ENCODE data around the gene WWOX.

The WWOX gene

GRCh38 chr16:78097548-78097947 lies 1.9 kb upstream of the WWOX start:
- Histone ChIP-seq H3K4me1 (ENCODE audit: control insufficient read depth in 1 of 2, insufficient read depth in 2 of 2, low read length in 2 of 2) (peaks cover 3 to 6% of the 10 kb centered on the region in 2 experiments), H3K79me1 (ENCODE audit: low read length) (peaks cover 3% of the 10 kb centered on the region), H3K27me3 (ENCODE audit: insufficient read depth, low read length) (no peaks in the 10 kb centered on the region), H4K8ac (ENCODE audit: low read depth, low read length) (no peak overlapping the region), H2AFZ (ENCODE audit: insufficient read depth, low read length, poor library complexity) (no peak overlapping the region), H2BK12ac (ENCODE audit: low read length) (no peak overlapping the region), H3K27ac (ENCODE audit: low read depth, low read length) (no peak overlapping the region), H3K18ac (ENCODE audit: low read length) (no peak overlapping the region), H3K79me2 (ENCODE audit: control insufficient read depth, insufficient read depth, low read length, poor library complexity) (peaks cover 3% of the 10 kb centered on the region), H3K4me2 (ENCODE audit: low read length) (no peak overlapping the region), H3K4me3 (ENCODE audit: low read depth, low read length) (no peak overlapping the region), H3K36me3 (ENCODE audit: control insufficient read depth in 1 of 2, insufficient read depth in 2 of 2, low read length in 2 of 2) (peaks cover 0 to 5% of the 10 kb centered on the region in 2 experiments), H4K12ac (ENCODE audit: low read depth, low read length) (no peak overlapping the region), H3K4ac (ENCODE audit: low read depth, low read length) (no peak overlapping the region), H3K14ac (ENCODE audit: low read length) (no peak overlapping the region), H3K9me3 (ENCODE audit: insufficient read depth, low read depth, low read length) (peaks cover 2% of the 10 kb centered on the region), H2BK120ac (ENCODE audit: insufficient read depth, low read length, poor library complexity) (no peak overlapping the region), H2BK5ac (ENCODE audit: low read depth, low read length, poor library complexity) (no peak overlapping the region), H3K23ac (ENCODE audit: low read length) (no peak overlapping the region), H2AK5ac (ENCODE audit: low read length) (no peak overlapping the region), H4K91ac (ENCODE audit: low read depth, low read length) (no peak overlapping the region), H3K9ac (ENCODE audit: low read length) (no peak overlapping the region)
- WGBS (ENCODE audit: extremely low coverage, insufficient coverage, insufficient read length), result no CpG with 5 or more reads among the region's 4 CpGs
- peak in 1 of 2 donors; percentile 4 for DNase-seq

- Histone ChIP-seq H3K27me3 (ENCODE audit: insufficient read depth, low read length) (no peaks in the 10 kb centered on the region), H3K4me1 (ENCODE audit: control insufficient read depth in 1 of 2, insufficient read depth in 2 of 2, low read length in 2 of 2) (peaks cover 3 to 6% of the 10 kb centered on the region in 2 experiments), H2BK5ac (ENCODE audit: low read depth, low read length, poor library complexity) (no peak overlapping the region), H3K4me2 (ENCODE audit: low read length) (no peak overlapping the region), H3K23ac (ENCODE audit: low read length) (no peak overlapping the region), H3K36me3 (ENCODE audit: control insufficient read depth in 1 of 2, insufficient read depth in 2 of 2, low read length in 2 of 2) (peaks cover 0 to 5% of the 10 kb centered on the region in 2 experiments), H3K27ac (ENCODE audit: low read depth, low read length) (no peak overlapping the region), H3K14ac (ENCODE audit: low read length) (no peak overlapping the region), H3K79me1 (ENCODE audit: low read length) (peaks cover 3% of the 10 kb centered on the region), H2AK5ac (ENCODE audit: low read length) (no peak overlapping the region), H4K12ac (ENCODE audit: low read depth, low read length) (no peak overlapping the region), H3K9me3 (ENCODE audit: insufficient read depth, low read depth, low read length) (peaks cover 2% of the 10 kb centered on the region), H3K4me3 (ENCODE audit: low read depth, low read length) (no peak overlapping the region), H3K9ac (ENCODE audit: low read length) (no peak overlapping the region), H4K91ac (ENCODE audit: low read depth, low read length) (no peak overlapping the region), H3K79me2 (ENCODE audit: control insufficient read depth, insufficient read depth, low read length, poor library complexity) (peaks cover 3% of the 10 kb centered on the region), H2BK12ac (ENCODE audit: low read length) (no peak overlapping the region), H3K18ac (ENCODE audit: low read length) (no peak overlapping the region), H3K4ac (ENCODE audit: low read depth, low read length) (no peak overlapping the region), H2AFZ (ENCODE audit: insufficient read depth, low read length, poor library complexity) (no peak overlapping the region), H2BK120ac (ENCODE audit: insufficient read depth, low read length, poor library complexity) (no peak overlapping the region), H4K8ac (ENCODE audit: low read depth, low read length) (no peak overlapping the region)
- no peak for DNase-seq
- no CpG with 5 or more reads among the region's 4 CpGs for WGBS (ENCODE audit: extremely low coverage, insufficient coverage, insufficient read length)
Observed at GRCh38 chr16:78098087-78098486, 1.4 kb upstream of the WWOX start.

- H2AFZ ChIP-seq (ENCODE audit: insufficient read depth, low read length, poor library complexity), result peak overlapping the region; percentile 56
Observed at GRCh38 chr16:78098595-78099270, 721 bp upstream of the WWOX start.

GRCh38 chr16:78100112-78100467 lies 636 bp downstream of the WWOX start:
- H3K18ac ChIP-seq (ENCODE audit: low read length), result no peak overlapping the region
- peaks cover 2% of the 10 kb centered on the region for H3K9me3 ChIP-seq (ENCODE audit: insufficient read depth, low read depth, low read length)
- H3K79me1 ChIP-seq (ENCODE audit: low read length), result peaks cover 3% of the 10 kb centered on the region
- H3K9ac ChIP-seq (ENCODE audit: low read length), result no peak overlapping the region
- peak overlapping the region; percentile 95 for H3K4me2 ChIP-seq (ENCODE audit: low read length)
- H4K12ac ChIP-seq (ENCODE audit: low read depth, low read length), result no peak overlapping the region
- no peak overlapping the region for H3K14ac ChIP-seq (ENCODE audit: low read length)
- H2AFZ ChIP-seq (ENCODE audit: insufficient read depth, low read length, poor library complexity), result no peak overlapping the region
- H3K4me1 ChIP-seq (ENCODE audit: control insufficient read depth in 1 of 2, insufficient read depth in 2 of 2, low read length in 2 of 2), result peaks cover 3 to 6% of the 10 kb centered on the region in 2 experiments
- H3K23ac ChIP-seq (ENCODE audit: low read length), result no peak overlapping the region
- no peak overlapping the region for H2BK120ac ChIP-seq (ENCODE audit: insufficient read depth, low read length, poor library complexity)
- H3K27ac ChIP-seq (ENCODE audit: low read depth, low read length), result no peak overlapping the region
- no peak overlapping the region for H2BK12ac ChIP-seq (ENCODE audit: low read length)
- no peak overlapping the region for H2BK5ac ChIP-seq (ENCODE audit: low read depth, low read length, poor library complexity)
- DNase-seq, result no peak
- H4K91ac ChIP-seq (ENCODE audit: low read depth, low read length), result no peak overlapping the region
- no CpG with 5 or more reads among the region's 12 CpGs for WGBS (ENCODE audit: extremely low coverage, insufficient coverage, insufficient read length)
- peaks cover 3% of the 10 kb centered on the region for H3K79me2 ChIP-seq (ENCODE audit: control insufficient read depth, insufficient read depth, low read length, poor library complexity)
- peaks cover 0 to 5% of the 10 kb centered on the region in 2 experiments for H3K36me3 ChIP-seq (ENCODE audit: control insufficient read depth in 1 of 2, insufficient read depth in 2 of 2, low read length in 2 of 2)
- no peak overlapping the region for H3K4ac ChIP-seq (ENCODE audit: low read depth, low read length)
- H3K27me3 ChIP-seq (ENCODE audit: insufficient read depth, low read length), result no peaks in the 10 kb centered on the region
- H4K8ac ChIP-seq (ENCODE audit: low read depth, low read length), result no peak overlapping the region
- no peak overlapping the region for H2AK5ac ChIP-seq (ENCODE audit: low read length)
- peak overlapping the region; percentile 94 for H3K4me3 ChIP-seq (ENCODE audit: low read depth, low read length)

More at GRCh38 chr16:78098595-78099270, 721 bp upstream of the WWOX start:
- Histone ChIP-seq H3K79me1 (ENCODE audit: low read length) (peaks cover 3% of the 10 kb centered on the region), H2BK120ac (ENCODE audit: insufficient read depth, low read length, poor library complexity) (no peak overlapping the region), H2BK12ac (ENCODE audit: low read length) (no peak overlapping the region), H4K12ac (ENCODE audit: low read depth, low read length) (no peak overlapping the region), H3K4ac (ENCODE audit: low read depth, low read length) (no peak overlapping the region), H3K36me3 (ENCODE audit: control insufficient read depth in 1 of 2, insufficient read depth in 2 of 2, low read length in 2 of 2) (peaks cover 0 to 5% of the 10 kb centered on the region in 2 experiments), H3K27me3 (ENCODE audit: insufficient read depth, low read length) (no peaks in the 10 kb centered on the region), H4K8ac (ENCODE audit: low read depth, low read length) (peak overlapping the region; percentile 37), H3K4me3 (ENCODE audit: low read depth, low read length) (no peak overlapping the region), H2BK5ac (ENCODE audit: low read depth, low read length, poor library complexity) (no peak overlapping the region), H3K9me3 (ENCODE audit: insufficient read depth, low read depth, low read length) (peaks cover 2% of the 10 kb centered on the region), H3K79me2 (ENCODE audit: control insufficient read depth, insufficient read depth, low read length, poor library complexity) (peaks cover 3% of the 10 kb centered on the region), H3K27ac (ENCODE audit: low read depth, low read length) (no peak overlapping the region), H3K18ac (ENCODE audit: low read length) (no peak overlapping the region), H2AK5ac (ENCODE audit: low read length) (no peak overlapping the region), H3K23ac (ENCODE audit: low read length) (no peak overlapping the region), H3K4me2 (ENCODE audit: low read length) (peak overlapping the region; percentile 95), H3K14ac (ENCODE audit: low read length) (no peak overlapping the region), H3K4me1 (ENCODE audit: control insufficient read depth in 1 of 2, insufficient read depth in 2 of 2, low read length in 2 of 2) (peaks cover 3 to 6% of the 10 kb centered on the region in 2 experiments), H3K9ac (ENCODE audit: low read length) (peak overlapping the region; percentile 45), H4K91ac (ENCODE audit: low read depth, low read length) (no peak overlapping the region)
- DNase-seq, result no peak
- WGBS (ENCODE audit: extremely low coverage, insufficient coverage, insufficient read length), result no CpG with 5 or more reads among the region's 12 CpGs
